Middle frontal gyrus (tissue), 1 donor: Measurements from ENCODE around the gene TRPC6.
"Not testable (repeated sequence)": the region's sequence is repeated elsewhere in the genome, so short reads cannot be mapped to it uniquely, and the experiment has no call there.

Experiments
- DNase-seq: peaks from one replicate; pipeline ENCODE4 v3.0.0-alpha.2; 2015; ENCODE audit warnings: low spot score; ENCODE audit errors: extremely low spot score

TRPC6 gene

DNA sequence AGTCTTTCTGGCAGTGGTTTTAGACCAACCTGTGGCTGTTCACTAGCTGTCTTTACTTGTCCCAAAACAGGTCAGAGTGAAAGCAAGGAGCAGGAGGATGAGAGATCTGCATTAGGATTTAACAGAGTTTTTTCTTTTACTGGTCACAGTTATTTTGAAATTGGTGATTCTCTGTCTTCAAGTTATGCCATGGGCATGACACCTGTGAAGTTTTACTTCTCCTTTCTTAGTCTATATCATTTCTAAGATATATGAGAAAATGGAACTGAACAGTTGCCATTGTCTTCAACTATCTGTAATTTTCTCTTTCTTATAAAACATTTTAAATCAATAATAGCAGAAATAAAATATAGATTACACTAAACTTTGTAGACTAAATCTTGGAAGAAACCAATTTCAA lies 60.6 kb downstream of the TRPC6 start:
- DNase-seq = no peak

DNA sequence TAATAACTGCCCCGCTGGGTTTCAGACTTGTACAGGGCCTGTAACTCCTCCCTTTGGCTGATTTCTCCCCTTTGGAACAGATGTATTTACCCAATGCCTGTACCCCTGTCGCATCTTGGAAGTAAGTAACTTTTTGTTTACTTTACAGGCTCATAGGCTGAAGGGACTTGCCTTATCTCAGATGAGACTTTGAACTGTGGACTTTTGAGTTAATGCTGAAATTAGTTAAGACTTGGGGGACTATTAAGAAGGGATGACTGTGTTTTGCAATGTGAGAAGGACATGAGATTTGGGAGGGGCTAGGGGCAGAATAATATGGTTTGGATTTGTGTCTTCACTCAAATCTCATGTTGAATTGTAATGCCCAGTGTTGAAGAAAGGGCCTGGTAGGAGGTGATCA lies 62.0 kb downstream of the TRPC6 start:
- no peak for DNase-seq

DNA sequence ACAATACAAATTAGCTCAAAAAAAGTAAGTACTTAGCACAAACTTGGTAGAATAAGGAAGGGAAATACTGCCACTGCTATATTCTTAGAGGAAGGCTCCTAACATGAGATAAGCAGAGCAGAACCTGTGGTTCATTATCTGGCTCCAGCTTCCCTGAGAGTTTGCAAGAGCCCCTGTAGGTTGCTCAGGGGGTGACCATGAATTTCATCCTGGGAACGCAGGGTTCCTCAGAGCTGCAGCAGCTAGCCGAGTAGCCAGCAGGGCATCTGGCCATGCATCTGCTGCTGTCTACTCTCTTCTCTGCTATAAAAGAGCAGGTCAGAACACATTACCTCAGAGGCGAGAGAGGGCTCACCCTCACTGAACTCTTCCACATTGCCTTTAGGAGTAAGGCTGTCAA lies 67.3 kb downstream of the TRPC6 start:
- no peak for DNase-seq

DNA sequence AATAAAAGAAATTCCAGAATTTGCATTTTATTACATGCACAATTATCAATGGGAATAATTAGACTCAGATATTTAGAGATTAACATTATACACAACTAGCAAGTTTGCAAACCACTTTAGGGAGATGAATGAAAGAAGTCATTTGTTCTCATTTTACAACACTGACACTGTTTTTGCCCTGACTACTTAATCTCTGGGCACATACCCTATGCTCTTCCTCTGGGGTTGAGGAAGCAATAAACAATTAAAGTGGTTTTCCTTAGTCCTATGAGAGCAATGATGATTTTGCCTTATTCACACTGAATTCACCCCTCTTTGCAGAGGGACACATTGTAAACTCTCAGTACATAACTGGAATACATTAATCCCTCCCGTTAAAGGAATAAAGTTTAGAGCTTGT lies 72.7 kb downstream of the TRPC6 start:
- no peak for DNase-seq

DNA sequence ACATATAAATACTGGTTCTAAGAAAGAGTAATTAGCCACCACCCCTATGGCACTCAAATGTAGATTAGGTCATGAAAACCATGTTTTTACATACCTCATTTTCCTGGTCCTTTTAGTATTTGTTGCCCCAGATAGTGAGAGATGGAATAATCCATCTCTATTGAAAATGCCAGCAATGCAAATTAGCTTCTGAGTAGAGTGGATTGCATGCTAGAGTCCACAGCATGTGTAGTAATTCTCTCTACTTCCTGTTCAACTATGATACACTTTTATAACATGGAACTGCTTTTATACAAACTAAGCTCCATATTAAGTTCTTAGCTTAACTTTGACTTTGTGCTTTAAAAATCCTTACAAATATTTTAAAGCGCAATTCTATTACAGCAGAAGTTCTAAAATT lies 73.2 kb downstream of the TRPC6 start:
- no peak for DNase-seq

DNA sequence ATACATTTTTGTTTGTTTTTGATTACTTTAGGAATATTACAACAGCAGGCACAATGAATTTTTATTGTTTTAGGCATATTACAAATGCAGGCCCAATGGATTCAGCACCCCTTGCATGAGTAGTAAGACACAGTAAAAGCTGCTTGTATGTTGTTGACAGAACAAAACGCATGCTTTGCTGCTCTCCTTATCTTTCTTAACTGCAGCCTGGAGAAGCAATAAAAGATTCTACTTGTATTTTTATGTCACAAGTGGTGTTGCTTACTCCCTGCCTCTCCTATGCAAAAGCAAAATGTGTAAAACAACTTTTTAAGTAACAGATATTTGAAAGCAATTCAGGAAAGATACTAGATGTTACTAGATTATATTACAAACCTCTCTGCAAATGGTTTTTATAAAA lies 73.9 kb downstream of the TRPC6 start:
- DNase-seq = no peak

DNA sequence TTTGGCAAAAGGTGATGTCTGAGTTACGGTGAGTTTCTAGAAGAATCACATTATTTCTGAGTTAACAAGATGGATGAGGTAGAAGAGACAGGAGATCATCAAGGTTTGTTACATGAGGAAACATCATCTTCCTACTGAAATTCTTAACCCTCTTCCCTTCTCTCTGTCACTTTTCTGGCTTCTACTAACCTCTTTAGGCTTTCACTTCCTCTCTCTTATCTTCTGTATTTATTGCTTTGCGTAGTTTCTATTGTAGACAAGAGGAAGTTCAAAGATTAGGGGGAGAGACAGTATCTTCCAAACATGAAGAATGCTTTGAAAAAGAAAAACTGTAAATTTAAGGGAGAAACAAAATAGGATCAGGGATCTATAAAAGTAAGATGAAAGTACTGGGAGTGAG lies 75.4 kb downstream of the TRPC6 start:
- DNase-seq = no peak

DNA sequence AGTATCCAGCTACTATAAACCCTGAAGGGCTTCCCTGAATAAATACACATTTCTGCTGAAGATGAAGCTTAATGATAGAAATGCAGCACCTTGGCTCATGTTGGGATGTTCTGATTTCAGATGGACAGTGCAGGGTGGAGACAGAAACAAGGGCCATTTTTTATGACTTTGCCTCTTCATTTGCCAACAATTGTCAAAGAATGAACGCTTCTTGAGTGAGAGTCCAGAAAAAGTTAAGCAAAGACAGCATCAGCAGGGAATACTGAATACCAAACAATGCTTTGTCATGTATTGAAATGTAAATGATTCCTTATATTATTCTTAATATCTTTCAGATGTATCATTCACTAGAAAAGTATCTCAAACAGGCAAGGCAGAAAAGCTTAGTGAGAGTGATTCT lies 84.9 kb downstream of the TRPC6 start:
- no peak for DNase-seq

DNA sequence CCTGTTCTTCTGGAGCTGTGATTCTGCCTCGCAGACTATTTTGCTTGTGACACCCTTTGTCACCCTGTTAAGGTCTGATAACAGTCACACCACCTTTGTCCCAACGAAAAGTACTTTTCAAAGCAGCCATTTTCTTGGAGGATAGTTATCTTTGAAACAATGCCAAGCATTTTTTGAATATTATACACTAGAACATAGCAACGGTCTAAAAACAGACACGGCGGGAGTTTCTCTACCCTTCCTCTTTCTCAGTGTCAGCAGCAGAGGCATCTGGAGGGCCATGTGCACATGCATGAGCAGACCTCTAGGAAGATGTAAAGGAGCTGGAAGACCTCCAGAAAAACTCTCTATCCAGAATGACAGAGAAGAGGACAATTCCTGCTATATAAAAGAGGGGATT lies 86.5 kb downstream of the TRPC6 start:
- no peak for DNase-seq

DNA sequence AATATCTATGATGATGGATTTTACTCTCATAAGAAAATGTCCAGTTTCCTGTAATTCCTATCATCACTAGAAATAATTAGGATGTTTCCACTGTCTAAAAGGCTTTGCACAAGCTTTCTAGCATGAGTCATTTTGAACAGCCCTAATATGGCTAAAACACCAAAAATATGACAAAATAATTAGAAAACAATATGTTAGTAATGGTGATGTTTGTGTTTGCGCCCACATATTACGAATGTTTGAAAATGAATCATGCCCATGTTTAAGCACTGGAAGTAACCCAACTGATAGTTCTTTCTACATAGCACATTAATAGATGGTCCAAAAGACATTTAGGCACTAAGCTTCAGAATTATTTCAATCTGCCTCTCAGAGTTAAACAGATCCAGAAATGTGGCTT lies 96.0 kb downstream of the TRPC6 start:
- DNase-seq = no peak

DNA sequence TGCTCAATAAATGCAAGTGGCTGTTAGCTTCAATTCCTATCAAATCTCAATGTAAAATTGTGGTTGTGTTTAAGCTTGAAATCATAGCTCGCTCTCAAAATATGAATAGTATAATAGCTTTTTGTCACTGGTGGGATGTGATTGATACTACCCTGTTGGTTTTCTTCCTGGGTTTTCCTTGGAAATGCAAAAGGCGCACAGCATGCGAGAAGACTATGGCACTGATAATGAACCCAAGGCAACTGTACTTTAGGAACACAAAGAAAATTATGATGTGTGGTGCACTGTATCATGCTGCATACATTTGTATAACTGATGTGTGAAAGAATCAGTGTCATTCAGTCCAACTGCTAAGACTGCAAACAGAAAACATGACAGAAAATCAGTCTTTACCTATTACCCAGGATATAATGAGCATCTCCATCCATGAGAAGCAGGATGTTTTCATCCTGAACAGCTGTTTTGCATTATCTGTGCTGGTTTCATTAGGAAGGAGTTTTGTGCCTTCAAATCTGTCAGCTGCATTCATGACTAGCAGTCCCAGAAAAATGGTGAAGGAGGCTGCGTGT lies 101.2 kb downstream of the TRPC6 start:
- DNase-seq = no peak

DNA sequence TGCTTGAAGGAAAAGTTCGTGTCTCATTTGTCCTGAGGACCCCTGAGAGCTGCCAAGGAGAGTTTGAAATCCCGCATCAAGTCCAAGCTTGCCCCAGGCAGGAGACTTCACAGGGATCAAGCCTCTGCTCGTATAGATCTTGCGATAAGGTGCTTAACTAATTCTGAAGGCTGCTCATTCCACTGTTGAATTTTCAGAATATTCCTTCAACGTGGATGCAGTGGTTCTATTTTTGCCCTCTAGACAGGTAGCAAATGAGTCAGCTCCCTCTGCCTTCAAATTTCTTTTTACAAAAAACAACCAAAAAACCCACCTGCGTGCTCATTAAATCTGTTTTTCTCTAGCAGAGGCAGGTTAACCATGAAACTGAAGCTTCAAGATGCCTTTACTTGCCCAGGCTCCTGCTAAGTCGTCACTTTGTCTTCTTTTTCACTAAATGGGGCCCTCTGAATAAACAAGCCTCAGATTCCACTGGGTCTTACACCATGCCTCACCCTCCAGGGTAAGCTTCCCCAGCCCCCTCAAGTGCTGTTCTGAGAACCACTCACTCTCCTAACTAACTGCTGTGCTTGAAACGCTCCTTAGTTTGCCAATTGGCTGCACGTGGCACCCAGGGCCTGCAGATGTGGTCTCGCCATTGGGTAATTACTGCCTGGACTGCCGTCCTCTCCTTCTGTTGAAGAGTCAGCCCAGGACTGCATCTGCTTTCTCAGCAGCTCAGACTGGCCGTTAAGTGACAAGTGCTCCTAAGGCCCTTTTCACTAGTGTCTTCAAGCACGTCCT lies 105.0 kb downstream of the TRPC6 start:
- no peak for DNase-seq

DNA sequence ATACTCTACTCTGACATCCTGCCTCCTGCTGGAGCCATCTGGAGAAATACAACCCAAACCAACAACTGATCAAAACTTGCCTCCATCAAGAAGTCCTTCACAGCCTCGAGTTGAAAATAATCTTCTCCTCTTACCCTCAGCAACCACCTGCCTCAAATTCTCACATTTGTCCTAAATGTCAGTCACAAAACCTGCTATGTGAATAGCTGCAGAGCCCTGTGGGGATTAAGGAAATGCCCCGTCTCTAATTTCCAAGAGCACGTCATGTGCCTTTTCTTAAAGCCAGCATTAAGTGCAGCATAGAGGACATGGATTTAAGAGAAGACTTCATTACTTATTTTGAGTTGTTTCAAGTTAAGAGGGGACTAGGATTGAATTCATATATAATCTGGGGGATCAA lies 105.9 kb downstream of the TRPC6 start:
- no peak for DNase-seq

DNA sequence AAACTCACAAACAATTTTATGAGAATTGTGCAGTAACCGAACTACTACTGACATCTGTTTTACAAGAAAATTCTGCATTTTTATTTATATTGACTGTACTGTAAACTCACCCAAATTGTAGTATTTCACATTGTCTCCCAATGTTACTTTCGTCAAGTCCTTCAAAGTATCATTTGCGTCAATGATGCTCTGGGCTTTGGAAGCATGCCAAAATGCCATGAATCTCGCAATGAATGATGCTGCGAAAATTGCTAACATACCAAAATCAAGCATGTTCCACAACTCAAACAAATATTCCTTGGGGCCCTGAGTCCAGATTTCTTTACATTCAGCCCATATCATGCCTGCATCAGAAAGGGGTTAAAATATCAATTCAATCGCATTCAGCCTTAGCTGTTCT lies 107.6 kb downstream of the TRPC6 start:
- no peak for DNase-seq

DNA sequence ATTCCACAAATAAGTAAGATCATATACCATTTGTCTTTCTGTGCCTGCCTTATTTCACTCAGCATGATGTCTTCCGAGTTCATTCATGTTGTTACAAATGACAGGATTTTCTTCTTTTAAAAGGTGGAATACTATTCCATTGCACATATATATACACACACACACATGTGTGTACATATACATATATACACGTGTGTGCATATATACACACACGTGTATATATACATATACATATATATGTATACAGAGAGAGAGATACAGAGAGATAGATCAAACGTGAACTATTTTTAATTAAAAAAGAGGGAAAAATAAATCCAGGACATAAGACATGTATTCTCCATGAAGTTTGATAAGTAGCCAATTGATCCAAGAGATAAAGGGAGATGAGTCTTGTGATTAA lies 108.1 kb downstream of the TRPC6 start:
- DNase-seq = no peak

DNA sequence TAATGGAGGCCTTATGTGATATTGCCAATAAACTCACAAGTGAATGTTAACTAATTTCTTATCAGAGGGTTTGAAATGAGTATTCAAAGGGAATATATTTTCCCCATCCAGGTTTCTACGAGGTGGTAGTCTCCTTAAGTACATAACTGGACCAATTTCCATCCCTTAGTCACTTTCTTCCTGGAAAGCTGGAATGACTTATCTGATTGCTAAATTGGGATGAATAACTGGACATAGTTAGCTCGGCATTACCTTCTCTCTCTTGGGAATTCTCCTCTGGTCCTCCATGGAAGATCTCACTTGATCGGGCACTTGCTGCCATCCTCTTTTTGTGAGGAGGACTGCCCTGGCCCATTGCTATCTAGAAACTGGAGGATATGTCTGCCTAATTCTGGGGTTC lies 109.1 kb downstream of the TRPC6 start:
- DNase-seq = no peak

DNA sequence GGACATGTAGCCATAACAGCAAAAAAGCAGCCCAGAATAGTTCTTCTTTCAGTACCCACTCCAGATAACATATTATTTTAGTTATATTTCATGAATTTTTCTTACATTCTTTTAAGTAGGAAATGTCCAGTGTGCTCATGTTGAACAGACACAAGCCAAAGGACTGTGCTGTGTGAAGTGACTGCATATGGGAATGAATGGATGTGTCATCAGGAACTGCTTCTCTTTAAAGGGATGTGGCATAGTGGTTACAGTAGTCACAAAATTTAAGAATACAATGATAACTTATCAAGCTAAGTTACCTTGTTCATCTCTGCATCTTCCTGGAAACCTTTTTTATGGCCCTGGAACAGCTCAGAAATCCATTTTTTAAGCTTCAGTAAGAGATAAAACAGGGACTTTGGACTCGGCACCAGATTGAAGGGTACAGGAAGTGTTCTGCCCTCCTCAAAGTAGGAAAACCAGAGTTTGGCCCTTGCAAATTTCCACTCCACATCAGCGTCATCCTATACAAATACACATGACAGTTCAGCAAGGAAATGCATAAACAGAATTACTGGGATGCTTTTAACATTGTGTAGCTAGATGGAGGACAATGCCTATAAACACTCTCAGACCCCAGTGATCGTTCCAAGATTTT lies 112.8 kb downstream of the TRPC6 start:
- no peak for DNase-seq

DNA sequence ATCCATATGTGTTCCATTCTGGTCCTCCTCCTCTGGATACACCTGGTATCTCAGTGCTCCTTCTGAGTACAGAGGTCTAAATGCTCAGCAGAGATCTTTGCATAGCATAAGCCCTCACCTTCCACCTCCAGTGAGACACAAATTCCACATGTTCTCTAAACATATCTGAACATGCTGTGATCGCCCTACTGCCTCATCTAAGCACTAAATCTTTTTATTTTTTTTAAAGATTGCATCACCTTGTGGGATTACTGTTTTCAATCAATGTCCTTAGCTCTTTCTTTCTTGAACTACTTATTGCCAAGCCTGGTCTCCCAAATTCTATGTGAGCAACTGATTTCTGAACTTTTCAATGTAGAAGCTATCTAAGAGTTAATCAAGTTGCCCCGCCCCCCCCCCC lies 113.4 kb downstream of the TRPC6 start:
- no peak for DNase-seq

DNA sequence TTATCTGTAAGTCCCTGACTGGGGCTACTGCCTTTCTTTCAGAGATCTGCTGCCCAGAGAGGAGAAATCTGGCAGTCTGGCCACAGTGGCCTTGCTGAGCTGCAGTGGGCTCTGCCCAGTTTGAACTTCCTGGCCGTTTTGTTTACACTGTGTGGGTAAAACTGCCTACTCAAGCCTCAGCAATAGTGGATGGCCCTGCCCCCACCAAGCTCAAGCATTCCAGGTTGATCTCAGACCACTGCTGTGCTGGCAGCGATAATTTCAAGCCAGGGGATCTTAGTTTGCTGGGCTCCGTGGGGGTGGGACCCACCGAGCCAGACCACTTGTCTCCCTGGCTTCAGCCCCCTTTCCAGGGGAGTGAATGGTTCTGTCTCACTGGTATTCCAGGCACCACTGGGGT lies 117.5 kb downstream of the TRPC6 start:
- DNase-seq = no peak

DNA sequence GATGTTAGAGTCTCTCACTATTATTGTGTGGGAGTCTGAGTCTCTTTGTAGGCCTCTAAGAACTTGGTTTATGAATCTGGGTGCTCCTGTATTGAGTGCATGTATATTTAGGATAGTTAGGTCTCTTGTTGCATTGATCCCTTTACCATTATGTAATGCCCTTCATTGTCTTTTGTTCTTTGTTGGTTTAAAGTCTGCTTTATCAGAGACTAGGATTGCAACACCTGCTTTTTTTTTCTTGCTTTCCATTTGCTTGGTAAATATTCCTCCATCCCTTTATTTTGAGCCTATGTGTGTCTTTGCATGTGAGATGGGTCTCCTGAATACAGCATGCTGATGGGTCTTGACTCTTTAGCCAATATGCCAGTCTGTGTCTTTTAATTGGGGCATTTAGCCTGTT lies 119.4 kb downstream of the TRPC6 start:
- not testable (repeated sequence) for DNase-seq

DNA sequence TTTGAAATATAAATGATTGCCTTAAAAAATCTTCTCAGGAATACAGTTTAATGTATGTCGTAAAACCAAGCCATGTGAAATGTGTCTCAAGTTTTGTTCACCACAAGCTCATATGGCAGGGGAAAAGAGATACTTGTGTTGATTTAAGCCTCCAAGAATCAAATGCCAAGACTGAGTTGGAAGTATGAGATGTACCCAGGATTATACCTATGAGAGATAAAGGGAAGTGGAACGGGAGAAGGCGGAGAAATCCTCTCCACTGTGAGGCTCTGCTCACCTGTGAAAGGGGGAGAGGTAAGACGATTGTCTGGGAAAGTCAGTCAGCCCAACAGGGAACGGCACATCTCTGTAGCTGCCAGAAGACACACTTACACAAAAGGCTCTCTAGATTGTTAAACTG lies 124.8 kb downstream of the TRPC6 start:
- no peak for DNase-seq

DNA sequence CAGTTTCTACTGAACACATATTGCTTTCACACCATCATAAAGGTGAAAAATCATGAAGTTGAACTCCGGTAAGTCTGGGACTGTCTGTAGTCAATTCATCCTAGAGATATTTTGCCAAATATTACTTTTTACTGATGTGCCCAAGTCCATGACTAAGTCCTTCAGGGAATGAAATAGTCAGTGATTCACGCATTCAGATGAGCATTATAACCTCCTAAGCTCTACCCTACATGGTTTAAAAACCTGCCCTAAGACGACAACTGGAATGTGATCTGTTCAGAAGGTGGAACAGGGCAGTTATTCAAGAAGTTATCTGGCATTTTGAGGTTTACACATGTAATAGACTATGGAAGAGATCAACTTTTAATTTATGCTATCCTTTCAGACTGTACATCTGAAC lies 125.6 kb downstream of the TRPC6 start:
- DNase-seq = no peak

DNA sequence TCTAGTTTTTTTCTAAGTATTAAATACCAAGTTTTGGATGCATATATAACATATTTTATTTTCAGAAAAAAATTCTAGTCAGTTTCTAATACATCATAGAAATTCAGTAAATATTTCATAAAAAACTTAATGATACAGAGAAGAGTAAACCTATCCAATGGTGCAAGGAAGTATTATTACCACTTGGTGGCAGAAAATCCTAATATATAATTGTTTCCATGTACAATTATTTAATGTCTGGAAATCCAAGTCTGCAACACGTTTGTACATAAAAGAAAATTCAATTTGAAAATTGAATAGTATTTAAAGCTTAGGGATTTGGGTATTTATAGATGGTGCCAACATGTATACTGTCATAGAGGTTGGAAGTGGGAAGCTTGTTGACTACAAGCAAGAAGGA lies 127.0 kb downstream of the TRPC6 start:
- no peak for DNase-seq
